SIG-M5 treated with dmso at 0.1 percent for 504 hours (cell line): ENCODE data around the gene IGSF9.

Experiments used
- DNase-seq: peaks from one replicate; lab custom pipeline; 2025; ENCODE audit not compliant: unreplicated experiment; lab: John Stamatoyannopoulos, UW

Gene IGSF9

GRCh38 chr1:159974350-159974965 is 29.0 kb upstream of the IGSF9 start:
- DNase-seq, result no peak

- DNase-seq, result no peak
Observed at GRCh38 chr1:159973350-159973940, 28.0 kb upstream of the IGSF9 start.

- no peak for DNase-seq
Observed at GRCh38 chr1:159972443-159973205, 27.2 kb upstream of the IGSF9 start.

GRCh38 chr1:159970932-159971342 is 25.5 kb upstream of the IGSF9 start:
- no peak for DNase-seq

GRCh38 chr1:159968901-159969300 is 23.5 kb upstream of the IGSF9 start:
- DNase-seq, result no peak

GRCh38 chr1:159965263-159965662 is 19.9 kb upstream of the IGSF9 start:
- no peak for DNase-seq

GRCh38 chr1:159964144-159964543 is 18.7 kb upstream of the IGSF9 start:
- DNase-seq, result no peak

GRCh38 chr1:159962176-159962575 is 16.8 kb upstream of the IGSF9 start:
- DNase-seq, result no peak

GRCh38 chr1:159961636-159962035 is 16.2 kb upstream of the IGSF9 start:
- no peak for DNase-seq

GRCh38 chr1:159960721-159961381 is 15.4 kb upstream of the IGSF9 start:
- no peak for DNase-seq

GRCh38 chr1:159959451-159959850 is 14.0 kb upstream of the IGSF9 start:
- peak; percentile 21 for DNase-seq

- DNase-seq, result no peak
Observed at GRCh38 chr1:159958719-159959380, 13.4 kb upstream of the IGSF9 start.

- no peak for DNase-seq
Observed at GRCh38 chr1:159957824-159958268, 12.4 kb upstream of the IGSF9 start.

- DNase-seq, result no peak
Observed at GRCh38 chr1:159955456-159955855, 10.0 kb upstream of the IGSF9 start.

- DNase-seq, result peak; percentile 85
Observed at GRCh38 chr1:159953536-159954515, 8.4 kb upstream of the IGSF9 start, which contains the start of gene SLAMF9. Gene SLAMF9 (minus strand): TSS chr1:159954237. CDS start chr1:159954137, 100 bp downstream.

GRCh38 chr1:159952932-159953331 is 7.5 kb upstream of the IGSF9 start:
- no peak for DNase-seq

- DNase-seq, result no peak
Observed at GRCh38 chr1:159951551-159951950, 6.1 kb upstream of the IGSF9 start.

GRCh38 chr1:159951016-159951415 is 5.6 kb upstream of the IGSF9 start:
- no peak for DNase-seq

GRCh38 chr1:159949981-159950381 is 4.6 kb upstream of the IGSF9 start:
- peak; percentile 58 for DNase-seq

- no peak for DNase-seq
Observed at GRCh38 chr1:159949123-159949522, 3.7 kb upstream of the IGSF9 start.
